Endothelial cell of umbilical vein (primary cell): ENCODE data around the gene KCNMB2. TPM values are rescaled to one million over a fixed set of nuclear protein-coding genes. Genes with fewer than 3 reads are reported as not detected.

Experiments
- BruUV-seq: library from RNA; stranded (reverse); fragments of 400-500 nt; replicated peaks from 2 replicates; lab custom pipeline; 2021; lab: Mats Ljungman, UMichigan
- CTCF ChIA-PET: fragments of 300-600, 350-600 bp; sonication (Branson Sonifier 250); formaldehyde crosslinking; loops from one replicate; lab custom pipeline; 2021; ENCODE audit warnings: antibody characterized with exemption, inconsistent platforms; lab: Charles Lee
- POLR2A ChIA-PET: fragments of 300-600, 350-600 bp; sonication (Branson Sonifier 250); formaldehyde crosslinking; loops from one replicate; lab custom pipeline; 2021; ENCODE audit warnings: antibody characterized with exemption, inconsistent platforms; lab: Charles Lee
- DNase-seq: peaks from one replicate; pipeline ENCODE4 v3.0.0-alpha.2; 2011; ENCODE audit warnings: low read depth, low spot score
- FAIRE-seq: peaks from 2 replicates; lab custom pipeline; 2011; peaks lifted over from hg19 to GRCh38; lab: Jason Lieb, UNC
- H2AFZ ChIP-seq: 2 replicates; pipeline ENCODE4 v1.6.0; 2012; ENCODE audit warnings: low read depth, low read length, control low read depth, inconsistent platforms
- H3K27ac ChIP-seq: 2 replicates; pipeline ENCODE4 v1.5.1; 2011; ENCODE audit warnings: low read depth, mild to moderate bottlenecking, control low read depth, low read length, moderate library complexity; ENCODE audit not compliant: insufficient read depth
- H3K27me3 ChIP-seq, 2 experiments: 2 replicates each; pipeline versions ENCODE4 v1.6.0 to v1.6.1; 2011; ENCODE audit warnings: low read length in 2 of 2, mixed read lengths in 1 of 2; ENCODE audit not compliant: control insufficient read depth in 2 of 2, insufficient read depth in 2 of 2
- H3K36me3 ChIP-seq, 2 experiments: 2 replicates in 1 of 2; 3 replicates in 1 of 2; pipeline ENCODE4 v1.5.1; 2011; ENCODE audit warnings: low read length in 2 of 2, mild to moderate bottlenecking in 1 of 2, moderate library complexity in 1 of 2; ENCODE audit not compliant: control insufficient read depth in 2 of 2, insufficient read depth in 2 of 2; ENCODE audit errors: extremely low read depth in 1 of 2
- H3K4me1 ChIP-seq: 3 replicates; pipeline ENCODE4 v1.5.1; 2011; ENCODE audit warnings: mild to moderate bottlenecking, low read length; ENCODE audit not compliant: control insufficient read depth, insufficient read depth; ENCODE audit errors: extremely low read depth
- H3K4me2 ChIP-seq: 2 replicates; pipeline ENCODE4 v1.6.1; 2011; ENCODE audit warnings: low read length, control low read depth, mixed read lengths; ENCODE audit not compliant: insufficient read depth
- H3K4me3 ChIP-seq, 3 experiments: fragments of 200-600 bp in 1 of 3; sonication (generic), shearing (Covaris generic) in 1 of 3; replicated peaks in 1 of 3; 2 replicates each; pipeline ENCODE4 v1.5.1; 2011 to 2016; ENCODE audit warnings: control low read depth in 3 of 3, low read length in 3 of 3, mild to moderate bottlenecking in 2 of 3, inconsistent platforms in 1 of 3, low read depth in 1 of 3, moderate library complexity in 1 of 3; ENCODE audit not compliant: insufficient read depth in 1 of 3
- H3K79me2 ChIP-seq: 2 replicates; pipeline ENCODE4 v1.6.0; 2012; ENCODE audit warnings: low read length, inconsistent platforms; ENCODE audit not compliant: control insufficient read depth, insufficient read depth
- H3K9ac ChIP-seq: replicated peaks from 2 replicates; pipeline ENCODE3; 2011; ENCODE audit warnings: low read length, control low read depth; ENCODE audit not compliant: insufficient read depth; ENCODE audit errors: extremely low read depth
- H3K9me1 ChIP-seq: replicated peaks from 3 replicates; pipeline ENCODE4 v1.6.0; 2011; ENCODE audit warnings: mild to moderate bottlenecking, low read length; ENCODE audit not compliant: control insufficient read depth, insufficient read depth; ENCODE audit errors: extremely low read depth
- H3K9me3 ChIP-seq: replicated peaks from 2 replicates; pipeline ENCODE4 v1.5.1; 2012; ENCODE audit warnings: low read length, inconsistent platforms; ENCODE audit not compliant: control insufficient read depth, insufficient read depth
- H4K20me1 ChIP-seq: replicated peaks from 2 replicates; pipeline ENCODE3; 2011; ENCODE audit warnings: mild to moderate bottlenecking, low read length; ENCODE audit not compliant: control insufficient read depth, insufficient read depth; ENCODE audit errors: extremely low read depth
- CTCF ChIP-seq, 2 donors: IDR thresholded peaks; 1 replicate in 1 of 2; 2 replicates in 1 of 2; pipeline ENCODE4 v1.5.1; 2011; ENCODE audit warnings: low read length in 2 of 2, mild to moderate bottlenecking in 2 of 2, moderate library complexity in 2 of 2, control low read depth in 1 of 2, inconsistent platforms in 1 of 2, low read depth in 1 of 2; ENCODE audit not compliant: insufficient read depth in 1 of 2; ENCODE audit errors: extremely low read depth in 1 of 2
- EZH2 ChIP-seq: IDR thresholded peaks from 2 replicates; pipeline ENCODE4 v1.6.1; 2012; ENCODE audit warnings: borderline replicate concordance, low read depth, mild to moderate bottlenecking, moderate library complexity, low read length, inconsistent platforms; ENCODE audit not compliant: severe bottlenecking
- FOS ChIP-seq: IDR thresholded peaks from 2 replicates; pipeline ENCODE4 v1.6.1; 2011; ENCODE audit warnings: mild to moderate bottlenecking, low read length, moderate library complexity, borderline replicate concordance; ENCODE audit not compliant: insufficient read depth
- GATA2 ChIP-seq: IDR thresholded peaks from 2 replicates; pipeline ENCODE4 v1.7.0; 2011; ENCODE audit warnings: low read depth, mild to moderate bottlenecking, moderate library complexity, mixed read lengths, low read length; ENCODE audit not compliant: insufficient read length, insufficient read depth
- JUN ChIP-seq: IDR thresholded peaks from 2 replicates; pipeline ENCODE4 v1.6.1; 2011; ENCODE audit warnings: borderline replicate concordance, low read depth; ENCODE audit not compliant: insufficient read length, insufficient read depth
- MYC ChIP-seq: IDR thresholded peaks from one replicate; pipeline ENCODE4 v1.6.1; 2011; ENCODE audit warnings: mild to moderate bottlenecking, low read depth, low read length
- POLR2A ChIP-seq: IDR thresholded peaks from 2 replicates; pipeline ENCODE4 v1.6.1; 2012; ENCODE audit warnings: low read depth, mild to moderate bottlenecking, control low read depth, low read length
- POLR2AphosphoS5 ChIP-seq: IDR thresholded peaks from 2 replicates; pipeline ENCODE4 v1.6.1; 2012; ENCODE audit warnings: low read depth, mild to moderate bottlenecking, control low read depth, low read length, moderate library complexity; ENCODE audit not compliant: insufficient read depth
- dilution Hi-C: fragments of 300-500 bp; cut with MboI; formaldehyde crosslinking; loops from one replicate; pipeline ENCODE4 v1.15.0; 2019; ENCODE audit warnings: low sequenced_read_pairs; ENCODE audit not compliant: extremely low pct_ligation_motif_present
- intact Hi-C: fragments of 100-400 bp; cut with micrococcal nuclease; formaldehyde crosslinking; loops from one replicate; pipeline ENCODE4 v1.10.0; 2022
- polyA plus RNA-seq, 4 experiments: library from polyadenylated mRNA; depleted of rRNA in 3 of 4; stranded (reverse) in 3 of 4; unstranded in 1 of 4; fragments of >200 nt; gene quantifications; 2 replicates each; pipeline versions ENCODE4 v1.2.1 to v1.2.3, GENCODE V29; 2011 to 2012; ENCODE audit warnings: missing spikeins in 1 of 4
- total RNA-seq: library from RNA; stranded (reverse); gene quantifications from 2 replicates; pipeline ENCODE4 v1.2.3, GENCODE V29; 2021
- TF ChIP-seq, protein P1 (sequence below): IDR thresholded peaks from 2 replicates; pipeline ENCODE4 v1.6.1; 2011; ENCODE audit not compliant: insufficient read depth, insufficient read length

The KCNMB2 gene
- total and polyA plus RNA-seq, 2 donors (not counting 3 experiments of a cell fraction or from before 2014, with no cell fraction given): not detected

- BruUV-seq: no TSS peak
Observed at GRCh38 chr3:178498871-178499270, 37.4 kb upstream of the KCNMB2 start.

More at GRCh38 chr3:178498871-178499270, 37.4 kb upstream of the KCNMB2 start:
- ChIA-PET POLR2A (no interaction called here), CTCF (no interaction called here)
- FAIRE-seq (no peak), DNase-seq (no peak)
- no peak overlapping the region for H3K27ac ChIP-seq
- intact Hi-C loops (no loop called here), dilution Hi-C loops (no loop called here)
- no peaks in the 10 kb centered on the region for H3K9me3 ChIP-seq
- TF ChIP-seq EZH2 (no peak), GATA2 (no peak), JUN (no peak), MYC (no peak), CTCF (IDR thresholded peaks at IDR 0.05; ENCODE audit: extremely low read depth in 1 of 2, insufficient read depth in 1 of 2, low read depth in 1 of 2, low read length in 2 of 2) (no peak), FOS (no peak), POLR2A (no peak), POLR2AphosphoS5 (no peak)
- TF ChIP-seq, protein P1, sequence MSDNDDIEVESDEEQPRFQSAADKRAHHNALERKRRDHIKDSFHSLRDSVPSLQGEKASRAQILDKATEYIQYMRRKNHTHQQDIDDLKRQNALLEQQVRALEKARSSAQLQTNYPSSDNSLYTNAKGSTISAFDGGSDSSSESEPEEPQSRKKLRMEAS: no peak
- no peaks in the 10 kb centered on the region for H3K36me3 ChIP-seq
- H3K4me3 ChIP-seq: no peak overlapping the region
- no peaks in the 10 kb centered on the region for H3K4me1 ChIP-seq
- no peak overlapping the region for H2AFZ ChIP-seq
- H3K9me1 ChIP-seq: no peaks in the 10 kb centered on the region
- H4K20me1 ChIP-seq: no peaks in the 10 kb centered on the region
- no peaks in the 10 kb centered on the region for H3K27me3 ChIP-seq
- no peak overlapping the region for H3K9ac ChIP-seq
- no peak overlapping the region for H3K4me2 ChIP-seq
- H3K79me2 ChIP-seq: no peaks in the 10 kb centered on the region
